SH-SY5Y (cell line): ENCODE data around the gene PLCH1.

Experiments
- GATA2 ChIP-seq: IDR thresholded peaks from 2 replicates; pipeline ENCODE4 v1.6.1; 2011; ENCODE audit warnings: mild to moderate bottlenecking, low read depth, low read length
- GATA3 ChIP-seq: IDR thresholded peaks from 2 replicates; pipeline ENCODE4 v1.6.1; 2011; ENCODE audit warnings: low read depth, mild to moderate bottlenecking, low read length, moderate library complexity

- TF ChIP-seq GATA3 (no peak), GATA2 (no peak)
These were observed 37.6 kb upstream of the PLCH1 start for GRCh38 chr3:155782390-155782953.
